ENCODE data around the gene SIRT5.
A peak's percentile ranks its signal among the peaks of the same experiment; 100 is the strongest.

Gene SIRT5

GRCh38 chr6:13528777-13529343 lies 45.5 kb upstream of the SIRT5 start:
- TF ChIP-seq SUZ12 (IDR thresholded peaks at IDR 0.05; ENCODE audit: extremely low read depth, insufficient read depth, insufficient read length), result no peak
- no peak for TF ChIP-seq ZNF274 (IDR thresholded peaks at IDR 0.05; ENCODE audit: low read depth, low read length)
- TF ChIP-seq YY1 (IDR thresholded peaks at IDR 0.05; ENCODE audit: insufficient read depth, insufficient read length), result no peak
- H3K4me3 ChIP-seq (ENCODE audit: insufficient read length, low read depth), result no peak overlapping the region
- no peak overlapping the region for H3K9ac ChIP-seq (ENCODE audit: insufficient read length, low read depth)
- no peaks in the 10 kb centered on the region for H3K36me3 ChIP-seq (ENCODE audit: insufficient read depth, insufficient read length, low read length)
- DNase-seq (ENCODE audit: low read depth, low spot score), result no peak
- H3K9me3 ChIP-seq (ENCODE audit: insufficient read depth, low read length), result no peaks in the 10 kb centered on the region
- peaks cover 3% of the 10 kb centered on the region for H3K4me1 ChIP-seq (ENCODE audit: insufficient read depth, insufficient read length)
- no peaks in the 10 kb centered on the region for H3K27me3 ChIP-seq (ENCODE audit: insufficient read depth, insufficient read length)

GRCh38 chr6:13531956-13532355 lies 42.4 kb upstream of the SIRT5 start:
- H3K27me3 ChIP-seq (ENCODE audit: insufficient read depth, insufficient read length), result no peaks in the 10 kb centered on the region
- no peaks in the 10 kb centered on the region for H3K9me3 ChIP-seq (ENCODE audit: insufficient read depth, low read length)
- H3K4me3 ChIP-seq (ENCODE audit: insufficient read length, low read depth), result no peak overlapping the region
- peak; percentile 25 for DNase-seq (ENCODE audit: low read depth, low spot score)
- no peaks in the 10 kb centered on the region for H3K36me3 ChIP-seq (ENCODE audit: insufficient read depth, insufficient read length, low read length)
- TF ChIP-seq ZNF274 (IDR thresholded peaks at IDR 0.05; ENCODE audit: low read depth, low read length), result no peak
- TF ChIP-seq YY1 (IDR thresholded peaks at IDR 0.05; ENCODE audit: insufficient read depth, insufficient read length), result no peak
- no peak for TF ChIP-seq SUZ12 (IDR thresholded peaks at IDR 0.05; ENCODE audit: extremely low read depth, insufficient read depth, insufficient read length)
- peaks cover 3% of the 10 kb centered on the region for H3K4me1 ChIP-seq (ENCODE audit: insufficient read depth, insufficient read length)
- no peak overlapping the region for H3K9ac ChIP-seq (ENCODE audit: insufficient read length, low read depth)

- no peaks in the 10 kb centered on the region for H3K9me3 ChIP-seq (ENCODE audit: insufficient read depth, low read length)
- TF ChIP-seq SUZ12 (IDR thresholded peaks at IDR 0.05; ENCODE audit: extremely low read depth, insufficient read depth, insufficient read length) (no peak), YY1 (IDR thresholded peaks at IDR 0.05; ENCODE audit: insufficient read depth, insufficient read length) (no peak)
- H3K9ac ChIP-seq (ENCODE audit: insufficient read length, low read depth), result no peak overlapping the region
- no peak for DNase-seq (ENCODE audit: low read depth, low spot score)
- no peaks in the 10 kb centered on the region for H3K27me3 ChIP-seq (ENCODE audit: insufficient read depth, insufficient read length)
- H3K4me1 ChIP-seq (ENCODE audit: insufficient read depth, insufficient read length), result peaks cover 3% of the 10 kb centered on the region
- no peaks in the 10 kb centered on the region for H3K36me3 ChIP-seq (ENCODE audit: insufficient read depth, insufficient read length, low read length)
- H3K4me3 ChIP-seq (ENCODE audit: insufficient read length, low read depth), result no peak overlapping the region
These were observed 39.9 kb upstream of the SIRT5 start for GRCh38 chr6:13534536-13534935.

- H3K27me3 ChIP-seq (ENCODE audit: insufficient read depth, insufficient read length), result no peaks in the 10 kb centered on the region
- H3K4me1 ChIP-seq (ENCODE audit: insufficient read depth, insufficient read length), result peaks cover 3% of the 10 kb centered on the region
- no peaks in the 10 kb centered on the region for H3K9me3 ChIP-seq (ENCODE audit: insufficient read depth, low read length)
- H3K9ac ChIP-seq (ENCODE audit: insufficient read length, low read depth), result no peak overlapping the region
- TF ChIP-seq ZNF274 (IDR thresholded peaks at IDR 0.05; ENCODE audit: low read depth, low read length) (no peak), YY1 (IDR thresholded peaks at IDR 0.05; ENCODE audit: insufficient read depth, insufficient read length) (no peak)
- no peaks in the 10 kb centered on the region for H3K36me3 ChIP-seq (ENCODE audit: insufficient read depth, insufficient read length, low read length)
- no peak overlapping the region for H3K4me3 ChIP-seq (ENCODE audit: insufficient read length, low read depth)
- DNase-seq (ENCODE audit: low read depth, low spot score), result no peak
These were observed 39.1 kb upstream of the SIRT5 start for GRCh38 chr6:13535306-13535705.

- Histone ChIP-seq H3K4me3 (ENCODE audit: insufficient read length, low read depth) (no peak overlapping the region), H3K36me3 (ENCODE audit: insufficient read depth, insufficient read length, low read length) (no peaks in the 10 kb centered on the region), H3K9ac (ENCODE audit: insufficient read length, low read depth) (no peak overlapping the region), H3K4me1 (ENCODE audit: insufficient read depth, insufficient read length) (peaks cover 3% of the 10 kb centered on the region), H3K27me3 (ENCODE audit: insufficient read depth, insufficient read length) (no peaks in the 10 kb centered on the region), H3K9me3 (ENCODE audit: insufficient read depth, low read length) (no peaks in the 10 kb centered on the region)
- DNase-seq (ENCODE audit: low read depth, low spot score), result no peak
- no peak for TF ChIP-seq SUZ12 (IDR thresholded peaks at IDR 0.05; ENCODE audit: extremely low read depth, insufficient read depth, insufficient read length)
- no peak for TF ChIP-seq ZNF274 (IDR thresholded peaks at IDR 0.05; ENCODE audit: low read depth, low read length)
- TF ChIP-seq YY1 (IDR thresholded peaks at IDR 0.05; ENCODE audit: insufficient read depth, insufficient read length), result no peak
These were observed 37.4 kb upstream of the SIRT5 start for GRCh38 chr6:13536796-13537526.

- DNase-seq (ENCODE audit: low read depth, low spot score), result no peak
- Histone ChIP-seq H3K36me3 (ENCODE audit: insufficient read depth, insufficient read length, low read length) (no peaks in the 10 kb centered on the region), H3K9me3 (ENCODE audit: insufficient read depth, low read length) (no peaks in the 10 kb centered on the region), H3K9ac (ENCODE audit: insufficient read length, low read depth) (no peak overlapping the region), H3K4me1 (ENCODE audit: insufficient read depth, insufficient read length) (no peaks in the 10 kb centered on the region), H3K27me3 (ENCODE audit: insufficient read depth, insufficient read length) (no peaks in the 10 kb centered on the region), H3K4me3 (ENCODE audit: insufficient read length, low read depth) (no peak overlapping the region)
- TF ChIP-seq YY1 (IDR thresholded peaks at IDR 0.05; ENCODE audit: insufficient read depth, insufficient read length) (no peak), SUZ12 (IDR thresholded peaks at IDR 0.05; ENCODE audit: extremely low read depth, insufficient read depth, insufficient read length) (no peak), ZNF274 (IDR thresholded peaks at IDR 0.05; ENCODE audit: low read depth, low read length) (no peak)
These were observed 36.9 kb upstream of the SIRT5 start for GRCh38 chr6:13537527-13537897.

GRCh38 chr6:13538084-13538483 lies 36.3 kb upstream of the SIRT5 start:
- H3K4me3 ChIP-seq (ENCODE audit: insufficient read length, low read depth), result no peak overlapping the region
- H3K27me3 ChIP-seq (ENCODE audit: insufficient read depth, insufficient read length), result no peaks in the 10 kb centered on the region
- no peaks in the 10 kb centered on the region for H3K4me1 ChIP-seq (ENCODE audit: insufficient read depth, insufficient read length)
- no peak overlapping the region for H3K9ac ChIP-seq (ENCODE audit: insufficient read length, low read depth)
- no peaks in the 10 kb centered on the region for H3K36me3 ChIP-seq (ENCODE audit: insufficient read depth, insufficient read length, low read length)
- TF ChIP-seq SUZ12 (IDR thresholded peaks at IDR 0.05; ENCODE audit: extremely low read depth, insufficient read depth, insufficient read length), result no peak
- TF ChIP-seq ZNF274 (IDR thresholded peaks at IDR 0.05; ENCODE audit: low read depth, low read length), result no peak
- no peak for TF ChIP-seq YY1 (IDR thresholded peaks at IDR 0.05; ENCODE audit: insufficient read depth, insufficient read length)
- no peaks in the 10 kb centered on the region for H3K9me3 ChIP-seq (ENCODE audit: insufficient read depth, low read length)
- DNase-seq (ENCODE audit: low read depth, low spot score), result no peak
